H1 (cell line): ENCODE measurements around the gene LPGAT1. TPM values are rescaled to one million over a fixed set of nuclear protein-coding genes. Genes with fewer than 3 reads are reported as not detected.

ENCODE experiments used
- CTCF ChIA-PET: fragments of 300-600 bp; sonication (Branson Sonifier 250); formaldehyde crosslinking; loops from one replicate; lab custom pipeline; 2021; ENCODE audit not compliant: partially characterized antibody; lab: Charles Lee
- POLR2A ChIA-PET: fragments of 300-600 bp; sonication (Branson Sonifier 250); formaldehyde crosslinking; loops from one replicate; lab custom pipeline; 2021; ENCODE audit warnings: inconsistent platforms; ENCODE audit not compliant: partially characterized antibody; lab: Charles Lee
- DNase-seq, 2 experiments: peaks; one replicate each; pipeline versions ENCODE4 v3.0.0 to v3.0.0-alpha.2; 2010 to 2022; ENCODE audit warnings: low spot score in 2 of 2, low read depth in 1 of 2, mixed read lengths in 1 of 2
- FAIRE-seq: peaks from 2 replicates; lab custom pipeline; 2011; peaks lifted over from hg19 to GRCh38; lab: Jason Lieb, UNC
- H2AFZ ChIP-seq: 2 replicates; pipeline ENCODE4 v1.8.1; 2012; ENCODE audit warnings: low read length, inconsistent platforms
- H2AK5ac ChIP-seq: 2 replicates; pipeline ENCODE4 v1.6.1; 2013; ENCODE audit warnings: low read depth, low read length
- H2BK120ac ChIP-seq: replicated peaks from 2 replicates; pipeline ENCODE3; 2013; ENCODE audit warnings: low read depth, low read length, inconsistent platforms
- H2BK12ac ChIP-seq: 2 replicates; pipeline ENCODE4 v1.6.1; 2013; ENCODE audit warnings: low read depth, low read length
- H2BK15ac ChIP-seq: 2 replicates; pipeline ENCODE4 v1.6.1; 2013; ENCODE audit warnings: low read length
- H2BK20ac ChIP-seq: 2 replicates; pipeline ENCODE4 v1.6.1; 2013; ENCODE audit warnings: low read length
- H2BK5ac ChIP-seq: 2 replicates; pipeline ENCODE4 v1.6.1; 2013; ENCODE audit warnings: low read depth, low read length
- H3K14ac ChIP-seq: 2 replicates; pipeline ENCODE4 v1.6.1; 2013; ENCODE audit warnings: inconsistent platforms; ENCODE audit not compliant: insufficient read length
- H3K18ac ChIP-seq: 2 replicates; pipeline ENCODE4 v1.6.1; 2013; ENCODE audit warnings: low read length; ENCODE audit errors: extremely low read depth
- H3K23ac ChIP-seq: 2 replicates; pipeline ENCODE4 v1.6.1; 2013; ENCODE audit warnings: inconsistent platforms; ENCODE audit not compliant: insufficient read length
- H3K23me2 ChIP-seq: 2 replicates; pipeline ENCODE4 v1.6.1; 2013; ENCODE audit warnings: low read depth, low read length
- H3K27ac ChIP-seq: 2 replicates; pipeline ENCODE4 v1.6.1; 2011; ENCODE audit warnings: low read depth, low read length, inconsistent platforms
- H3K27me3 ChIP-seq, 4 experiments: replicated peaks in 1 of 4; 1 replicate in 1 of 4; 2 replicates in 3 of 4; pipeline versions ENCODE4 v1.6.1 to v1.8.1; 2011 to 2013; ENCODE audit warnings: low read length in 3 of 4, mild to moderate bottlenecking in 3 of 4, inconsistent platforms in 2 of 4, mixed read lengths in 2 of 4, moderate library complexity in 1 of 4; ENCODE audit not compliant: control insufficient read depth in 3 of 4, insufficient read depth in 3 of 4; ENCODE audit errors: extremely low read depth in 1 of 4
- H3K36me3 ChIP-seq, 4 experiments: 2 replicates each; pipeline versions ENCODE4 v1.6.1 to v1.8.1; 2011 to 2013; ENCODE audit warnings: mild to moderate bottlenecking in 4 of 4, low read length in 3 of 4, moderate library complexity in 2 of 4, control low read depth in 1 of 4, inconsistent platforms in 1 of 4; ENCODE audit not compliant: insufficient read depth in 4 of 4, control insufficient read depth in 2 of 4
- H3K4ac ChIP-seq: replicated peaks from 2 replicates; pipeline ENCODE3; 2013; ENCODE audit warnings: low read length, low read depth, mixed read lengths, inconsistent platforms; ENCODE audit not compliant: insufficient read length
- H3K4me1 ChIP-seq, 4 experiments: replicated peaks in 1 of 4; 1 replicate in 1 of 4; 2 replicates in 3 of 4; pipeline versions ENCODE4 v1.6.1 to v1.8.1; 2011 to 2013; ENCODE audit warnings: low read length in 3 of 4, inconsistent platforms in 2 of 4, mixed read lengths in 1 of 4; ENCODE audit not compliant: insufficient read depth in 4 of 4, control insufficient read depth in 3 of 4
- H3K4me2 ChIP-seq, 2 experiments: 2 replicates each; pipeline versions ENCODE4 v1.6.1 to v1.8.1; 2011 to 2013; ENCODE audit warnings: low read depth in 2 of 2, low read length in 2 of 2, control low read depth in 1 of 2, inconsistent platforms in 1 of 2, mild to moderate bottlenecking in 1 of 2; ENCODE audit not compliant: insufficient read depth in 1 of 2
- H3K4me3 ChIP-seq, 4 experiments: fragments of 200-600, 300-600 bp in 1 of 4; sonication (generic), shearing (Covaris generic), sonication (Bioruptor Twin) in 1 of 4; 2 replicates each; pipeline versions ENCODE4 v1.5.1 to v1.8.1; 2011 to 2016; ENCODE audit warnings: low read length in 4 of 4, low read depth in 3 of 4, control low read depth in 2 of 4, inconsistent platforms in 2 of 4, mild to moderate bottlenecking in 2 of 4, mixed read lengths in 1 of 4, moderate library complexity in 1 of 4; ENCODE audit not compliant: insufficient read depth in 2 of 4; ENCODE audit errors: extremely low read depth in 1 of 4
- H3K56ac ChIP-seq: replicated peaks from 2 replicates; pipeline ENCODE3; 2013; ENCODE audit warnings: low read depth, mild to moderate bottlenecking, mixed read lengths, low read length, inconsistent platforms; ENCODE audit not compliant: insufficient read length
- H3K79me1 ChIP-seq: 2 replicates; pipeline ENCODE4 v1.6.1; 2013; ENCODE audit warnings: low read depth, low read length, control low read depth
- H3K79me2 ChIP-seq, 2 experiments: 2 replicates each; pipeline versions ENCODE4 v1.6.1 to v1.8.1; 2012 to 2013; ENCODE audit warnings: low read length in 2 of 2, mild to moderate bottlenecking in 2 of 2, inconsistent platforms in 1 of 2; ENCODE audit not compliant: insufficient read depth in 2 of 2, control insufficient read depth in 1 of 2
- H3K9ac ChIP-seq, 4 experiments: replicated peaks in 1 of 4; 1 replicate in 1 of 4; 2 replicates in 3 of 4; pipeline versions ENCODE4 v1.6.1 to v1.8.1; 2011 to 2013; ENCODE audit warnings: low read depth in 3 of 4, low read length in 3 of 4, control low read depth in 2 of 4, mild to moderate bottlenecking in 2 of 4, moderate library complexity in 2 of 4, inconsistent platforms in 1 of 4; ENCODE audit errors: extremely low read depth in 1 of 4
- H3K9me3 ChIP-seq, 2 experiments: 2 replicates each; pipeline versions ENCODE4 v1.6.1 to v1.8.1; 2012 to 2013; ENCODE audit warnings: mild to moderate bottlenecking in 2 of 2, moderate library complexity in 2 of 2, control low read depth in 1 of 2, inconsistent platforms in 1 of 2, low read depth in 1 of 2, low read length in 1 of 2, mixed read lengths in 1 of 2; ENCODE audit not compliant: insufficient read depth in 2 of 2
- H4K20me1 ChIP-seq, 2 experiments: replicated peaks in 1 of 2; 2 replicates each; pipeline versions ENCODE3 to v1.8.1; 2011 to 2013; ENCODE audit warnings: inconsistent platforms in 2 of 2, low read length in 2 of 2, mild to moderate bottlenecking in 1 of 2; ENCODE audit not compliant: insufficient read depth in 2 of 2, control insufficient read depth in 1 of 2
- H4K5ac ChIP-seq: 2 replicates; pipeline ENCODE4 v1.6.1; 2013; ENCODE audit warnings: low read length, low read depth, mixed read lengths, inconsistent platforms; ENCODE audit not compliant: insufficient read length
- H4K8ac ChIP-seq: 2 replicates; pipeline ENCODE4 v1.8.0; 2013; ENCODE audit warnings: mild to moderate bottlenecking, moderate library complexity, low read length, inconsistent platforms; ENCODE audit not compliant: insufficient read depth; ENCODE audit errors: extremely low read depth
- H4K91ac ChIP-seq: replicated peaks from 2 replicates; pipeline ENCODE3; 2013; ENCODE audit warnings: low read length, mixed read lengths, inconsistent platforms; ENCODE audit not compliant: insufficient read length
- CEBPB ChIP-seq: IDR thresholded peaks from 2 replicates; pipeline ENCODE4 v1.6.1; 2012; ENCODE audit warnings: low read depth, low read length
- EP300 ChIP-seq, 2 experiments: IDR thresholded peaks; 1 replicate in 1 of 2; 2 replicates in 1 of 2; pipeline ENCODE4 v1.6.1; 2011 to 2012; ENCODE audit warnings: low read depth in 2 of 2, low read length in 2 of 2, mild to moderate bottlenecking in 2 of 2, borderline replicate concordance in 1 of 2, inconsistent platforms in 1 of 2, moderate library complexity in 1 of 2
- FOSL1 ChIP-seq: IDR thresholded peaks from 2 replicates; pipeline ENCODE4 v1.6.1; 2011; ENCODE audit warnings: mild to moderate bottlenecking, low read depth, low read length, moderate library complexity; ENCODE audit not compliant: insufficient read depth
- GABPA ChIP-seq: IDR thresholded peaks from 2 replicates; pipeline ENCODE4 v1.6.1; 2011; ENCODE audit warnings: mild to moderate bottlenecking, low read length, moderate library complexity, borderline replicate concordance; ENCODE audit not compliant: insufficient read depth
- JUND ChIP-seq: IDR thresholded peaks from 2 replicates; pipeline ENCODE4 v1.6.1; 2011; ENCODE audit warnings: mild to moderate bottlenecking, improper control_type of control experiment, low read length
- KDM1A ChIP-seq: fragments of 200-600, 300-600 bp; sonication (generic); IDR thresholded peaks from 2 replicates; pipeline ENCODE4 v1.7.1; 2016; ENCODE audit warnings: mild to moderate bottlenecking, low read length, borderline replicate concordance
- MAFK ChIP-seq: IDR thresholded peaks from 2 replicates; pipeline ENCODE4 v1.6.1; 2012; ENCODE audit warnings: low read depth, mild to moderate bottlenecking, improper control_type of control experiment, low read length
- NANOG ChIP-seq: IDR thresholded peaks from 2 replicates; pipeline ENCODE4 v1.6.1; 2011; ENCODE audit warnings: low read length, low read depth, mild to moderate bottlenecking, inconsistent platforms; ENCODE audit not compliant: insufficient read depth, poor library complexity, severe bottlenecking
- NRF1 ChIP-seq: IDR thresholded peaks from 2 replicates; pipeline ENCODE4 v1.6.1; 2011; ENCODE audit warnings: mild to moderate bottlenecking, low read depth, low read length, improper control_type of control experiment
- RAD21 ChIP-seq, 2 experiments: IDR thresholded peaks in 1 of 2; conservative IDR thresholded peaks in 1 of 2; 2 replicates each; pipeline ENCODE4 v1.6.1; 2011; ENCODE audit warnings: low read depth in 2 of 2, low read length in 2 of 2, improper control_type of control experiment in 1 of 2, inconsistent platforms in 1 of 2, mild to moderate bottlenecking in 1 of 2, moderate library complexity in 1 of 2
- SRF ChIP-seq: IDR thresholded peaks from 2 replicates; pipeline ENCODE4 v1.6.1; 2011; ENCODE audit warnings: mild to moderate bottlenecking, low read depth, low read length, moderate library complexity
- USF2 ChIP-seq: IDR thresholded peaks from 2 replicates; pipeline ENCODE4 v1.6.1; 2011; ENCODE audit warnings: low read length, improper control_type of control experiment
- YY1 ChIP-seq: IDR thresholded peaks from 2 replicates; pipeline ENCODE4 v1.6.1; 2011; ENCODE audit warnings: low read depth, mild to moderate bottlenecking, low read length
- WGBS, 2 experiments: shearing (Covaris generic) in 1 of 2; methylation state at CpG; one replicate each; pipeline versions ENCODE4 v1.1.6 to v1.1.7; 2013 to 2015; ENCODE audit warnings: low lambda C conversion rate in 2 of 2, mixed read lengths in 2 of 2, inconsistent platforms in 1 of 2, low coverage in 1 of 2, missing lambda C conversion rate in 1 of 2; ENCODE audit not compliant: insufficient replicate concordance in 2 of 2, insufficient coverage in 1 of 2, insufficient read length in 1 of 2; ENCODE audit errors: extremely low coverage in 1 of 2, missing lambda C conversion rate in 1 of 2; 5-methylcytosine and 5-hydroxymethylcytosine counted together
- polyA plus RNA-seq, 7 experiments: library from polyadenylated mRNA; depleted of rRNA in 3 of 7; stranded (reverse) in 5 of 7; unstranded in 2 of 7; fragments of >200 nt in 5 of 7; fragments of 200-250 nt in 2 of 7; gene quantifications; 1 replicate in 5 of 7; 2 replicates in 1 of 7; 4 replicates in 1 of 7; pipeline versions ENCODE4 v1.2.1 to v1.2.3, GENCODE V29; 2011 to 2013; ENCODE audit warnings: missing spikeins in 2 of 7, mixed read lengths in 2 of 7
- total RNA-seq: library from RNA; stranded (reverse); fragmentation: NEBNext Ultra II Directional; extraction: Animal tissue kit (Norgen Biotek cat#: 25700); gene quantifications from 2 replicates; pipeline ENCODE4 v1.2.1, GENCODE V29; 2021

LPGAT1 gene
- total and polyA plus RNA-seq, 2 of the 8 experiments (the other 6 are each of a cell fraction or from before 2014, with no cell fraction given), result 2.3 to 13.5 TPM

DNA sequence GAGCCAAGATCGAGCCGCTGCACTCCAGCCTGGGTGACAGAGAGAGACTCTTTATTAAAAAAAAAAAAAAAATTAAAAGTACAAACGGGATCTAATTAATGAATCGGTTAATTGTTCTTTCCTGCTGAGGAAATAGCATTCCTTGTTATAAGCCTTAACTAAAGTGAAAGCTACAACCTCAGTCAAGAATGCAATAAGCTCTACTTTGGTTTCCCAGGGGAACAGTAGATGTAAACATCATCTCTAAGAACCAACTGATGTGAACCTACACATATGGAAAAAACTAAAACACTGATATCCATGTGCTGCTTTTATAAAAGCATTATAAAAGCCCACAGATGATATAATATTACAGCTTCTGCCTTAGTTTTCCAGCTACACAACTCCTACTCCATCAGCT, 41.9 kb downstream of the LPGAT1 start:
- DNase-seq, result no peak
- peaks cover 0 to 2% (median 0%) of the 10 kb centered on the region in 4 experiments; a peak in 1 of 8 replicates for H3K36me3 ChIP-seq
- no peak overlapping the region for H3K4me2 ChIP-seq
- H3K79me1 ChIP-seq, result no peaks in the 10 kb centered on the region
- no peak overlapping the region for H3K27ac ChIP-seq
- 81% methylated on average over 4 of the region's 4 CpGs; no CpG with 5 or more reads in 1 of the 2 experiments for WGBS, 2 experiments
- no peak overlapping the region for H3K56ac ChIP-seq
- H2BK5ac ChIP-seq, result no peak overlapping the region
- no peak for FAIRE-seq
- H3K27me3 ChIP-seq, result no peaks in the 10 kb centered on the region
- H2BK20ac ChIP-seq, result no peak overlapping the region
- H3K14ac ChIP-seq, result no peak overlapping the region
- no peak overlapping the region for H2AFZ ChIP-seq
- no peak overlapping the region for H3K4me3 ChIP-seq
- H3K9me3 ChIP-seq, result no peaks in the 10 kb centered on the region
- no peak overlapping the region for H2AK5ac ChIP-seq
- H4K20me1 ChIP-seq, result no peaks in the 10 kb centered on the region
- ChIA-PET CTCF (interaction anchor here (0.6 to 1.2 kb wide), 4 partner anchors 10 to 461 kb away, joined by 3 to 5 read pairs (median 4); no protein-coding TSS in a partner anchor), POLR2A (interaction anchor here (1.4 kb wide), 1 partner anchor 10 kb away, joined by 3 read pairs; no protein-coding TSS in a partner anchor)
- no peak overlapping the region for H3K18ac ChIP-seq
- H4K8ac ChIP-seq, result no peak overlapping the region
- H3K4ac ChIP-seq, result no peak overlapping the region
- no peak overlapping the region for H2BK12ac ChIP-seq
- no peak overlapping the region for H4K91ac ChIP-seq
- H3K23ac ChIP-seq, result no peak overlapping the region
- no peak overlapping the region for H2BK15ac ChIP-seq
- H3K4me1 ChIP-seq, result no peaks in the 10 kb centered on the region
- H3K9ac ChIP-seq, result no peak overlapping the region
- no peak overlapping the region for H2BK120ac ChIP-seq
- H4K5ac ChIP-seq, result no peak overlapping the region
- no peaks in the 10 kb centered on the region for H3K79me2 ChIP-seq
- H3K23me2 ChIP-seq, result no peaks in the 10 kb centered on the region
- TF ChIP-seq SRF (no peak), KDM1A (no peak), GABPA (no peak), FOSL1 (no peak), YY1 (no peak), USF2 (no peak), JUND (no peak), EP300 (IDR thresholded peaks at IDR 0.05; ENCODE audit: borderline replicate concordance in 1 of 2, low read depth in 2 of 2, low read length in 2 of 2) (no peak), CEBPB (no peak), RAD21 (IDR thresholded peaks at IDR 0.05 in 1 of 2, conservative IDR thresholded peaks at IDR 0.05 in 1 of 2; ENCODE audit: low read depth in 2 of 2, low read length in 2 of 2) (no peak), NRF1 (no peak), MAFK (no peak), NANOG (no peak)
